ENCODE data around the gene GALNT16.
A peak's percentile ranks its signal among the peaks of the same experiment; 100 is the strongest.

The GALNT16 gene

GRCh38 chr14:69355154-69355597 lies 95.2 kb downstream of the GALNT16 start:
- DNase-seq (ENCODE audit: low spot score): no peak
- H3K4me3 ChIP-seq: no peak overlapping the region
- peak overlapping the region; percentile 78 to 83 for H3K27ac ChIP-seq
- no peak for TF ChIP-seq CTCF (IDR thresholded peaks at IDR 0.05)

GRCh38 chr14:69355607-69356281 lies 95.8 kb downstream of the GALNT16 start:
- peak; percentile 81 for DNase-seq (ENCODE audit: low spot score)
- no peak for TF ChIP-seq CTCF (IDR thresholded peaks at IDR 0.05)
- no peak overlapping the region for H3K4me3 ChIP-seq
- peak overlapping the region; percentile 78 to 83 for H3K27ac ChIP-seq

GRCh38 chr14:69356903-69357543 lies 97.1 kb downstream of the GALNT16 start:
- Histone ChIP-seq H3K27ac (peak overlapping the region in 1 of 2 donors; percentile 78), H3K4me3 (no peak overlapping the region)
- no peak for DNase-seq (ENCODE audit: low spot score)
- TF ChIP-seq CTCF (IDR thresholded peaks at IDR 0.05): no peak

- no peak overlapping the region for H3K27ac ChIP-seq
- H3K4me3 ChIP-seq: no peak overlapping the region
- no peak for DNase-seq (ENCODE audit: low spot score)
- TF ChIP-seq CTCF (IDR thresholded peaks at IDR 0.05): no peak
Observed at GRCh38 chr14:69357544-69358200, 97.7 kb downstream of the GALNT16 start.

GRCh38 chr14:69358233-69358963 lies 98.4 kb downstream of the GALNT16 start:
- Histone ChIP-seq H3K27ac (no peak overlapping the region), H3K4me3 (no peak overlapping the region)
- TF ChIP-seq CTCF (IDR thresholded peaks at IDR 0.05): no peak
- no peak for DNase-seq (ENCODE audit: low spot score)

- H3K4me3 ChIP-seq: no peak overlapping the region
- no peak for TF ChIP-seq CTCF (IDR thresholded peaks at IDR 0.05)
- DNase-seq (ENCODE audit: low spot score): no peak
- H3K27ac ChIP-seq: no peak overlapping the region
Observed at GRCh38 chr14:69358966-69359365, 99.0 kb downstream of the GALNT16 start.

Measured in coronary artery (tissue), 2 donors.